ENCODE results near the gene FXYD7. TPM values are rescaled to one million over a fixed set of nuclear protein-coding genes. Genes with fewer than 3 reads are reported as not detected.
"Not testable (repeated sequence)": the region's sequence is repeated elsewhere in the genome, so short reads cannot be mapped to it uniquely, and the experiment has no call there.

The FXYD7 gene
- polyA plus RNA-seq, 1 donor (not counting 4 experiments of a cell fraction or from before 2014, with no cell fraction given), result not detected

GRCh38 chr19:35151273-35152065 is 8.4 kb downstream of the FXYD7 start:
- Histone ChIP-seq H3K4me1 (ENCODE audit: control insufficient read depth, extremely low read depth, insufficient read depth, low read length) (peaks cover 19% of the 10 kb centered on the region), H3K4me2 (ENCODE audit: control insufficient read depth, extremely low read depth, insufficient read depth, low read depth, low read length) (no peak overlapping the region), H4K20me1 (ENCODE audit: control insufficient read depth, extremely low read depth, insufficient read depth, low read length) (no peaks in the 10 kb centered on the region), H3K27me3 (ENCODE audit: control insufficient read depth, extremely low read depth, insufficient read depth, low read length) (no peaks in the 10 kb centered on the region), H3K79me2 (ENCODE audit: control insufficient read depth, insufficient read depth, low read length) (peaks cover 20% of the 10 kb centered on the region), H3K9me1 (ENCODE audit: control insufficient read depth, extremely low read depth, insufficient read depth, low read length) (no peaks in the 10 kb centered on the region), H3K9ac (ENCODE audit: control insufficient read depth, extremely low read depth, insufficient read depth, low read length) (no peak overlapping the region), H3K36me3 (ENCODE audit: control insufficient read depth in 2 of 2, extremely low read depth in 1 of 2, insufficient read depth in 2 of 2, low read length in 2 of 2) (peaks cover 0 to 3% of the 10 kb centered on the region in 2 experiments), H3K27ac (ENCODE audit: control insufficient read depth, insufficient read depth, low read length) (no peak overlapping the region), H2AFZ (ENCODE audit: control insufficient read depth, low read length) (no peak overlapping the region), H3K9me3 (ENCODE audit: control insufficient read depth, low read depth, low read length) (no peaks in the 10 kb centered on the region), H3K4me3 (ENCODE audit: control insufficient read depth in 2 of 3, extremely low read depth in 1 of 3, insufficient read depth in 2 of 3, low read depth in 1 of 3, low read length in 3 of 3) (no peak overlapping the region)
- DNase-seq (ENCODE audit: low read depth, low spot score) (no peak), FAIRE-seq (no peak)
- TF ChIP-seq EZH2 (IDR thresholded peaks at IDR 0.05; ENCODE audit: low read length), result no peak
- TF ChIP-seq, protein P1, sequence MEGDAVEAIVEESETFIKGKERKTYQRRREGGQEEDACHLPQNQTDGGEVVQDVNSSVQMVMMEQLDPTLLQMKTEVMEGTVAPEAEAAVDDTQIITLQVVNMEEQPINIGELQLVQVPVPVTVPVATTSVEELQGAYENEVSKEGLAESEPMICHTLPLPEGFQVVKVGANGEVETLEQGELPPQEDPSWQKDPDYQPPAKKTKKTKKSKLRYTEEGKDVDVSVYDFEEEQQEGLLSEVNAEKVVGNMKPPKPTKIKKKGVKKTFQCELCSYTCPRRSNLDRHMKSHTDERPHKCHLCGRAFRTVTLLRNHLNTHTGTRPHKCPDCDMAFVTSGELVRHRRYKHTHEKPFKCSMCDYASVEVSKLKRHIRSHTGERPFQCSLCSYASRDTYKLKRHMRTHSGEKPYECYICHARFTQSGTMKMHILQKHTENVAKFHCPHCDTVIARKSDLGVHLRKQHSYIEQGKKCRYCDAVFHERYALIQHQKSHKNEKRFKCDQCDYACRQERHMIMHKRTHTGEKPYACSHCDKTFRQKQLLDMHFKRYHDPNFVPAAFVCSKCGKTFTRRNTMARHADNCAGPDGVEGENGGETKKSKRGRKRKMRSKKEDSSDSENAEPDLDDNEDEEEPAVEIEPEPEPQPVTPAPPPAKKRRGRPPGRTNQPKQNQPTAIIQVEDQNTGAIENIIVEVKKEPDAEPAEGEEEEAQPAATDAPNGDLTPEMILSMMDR (optimal IDR thresholded peaks at IDR 0.05 in 1 of 3, IDR thresholded peaks at IDR 0.05 in 1 of 3, conservative IDR thresholded peaks at IDR 0.05 in 1 of 3; ENCODE audit: extremely low read depth in 1 of 3, insufficient read depth in 2 of 3, low read length in 3 of 3), result no peak
- dilution Hi-C loops (cut with MboI; ENCODE audit: extremely low pct_ligation_motif_present, low sequenced_read_pairs), result no loop called here

DNA sequence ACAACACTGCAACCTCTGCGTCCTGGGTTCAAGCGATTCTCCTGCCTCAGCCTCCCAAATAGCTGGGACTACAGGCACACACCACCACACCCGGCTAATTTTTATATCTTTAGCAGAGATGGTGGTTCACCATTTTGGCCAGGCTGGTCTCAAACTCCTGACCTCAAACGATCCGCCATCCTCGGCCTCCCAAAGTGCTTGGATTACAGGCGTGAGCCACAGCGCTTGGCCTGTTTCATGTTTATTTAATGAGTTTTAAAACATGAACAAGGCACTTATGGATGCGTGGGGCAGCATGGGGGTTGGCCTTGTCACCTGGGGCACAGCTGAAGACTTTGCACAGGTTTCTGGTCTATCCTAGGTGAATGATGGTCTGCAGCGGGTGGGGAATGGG is 10.1 kb downstream of the FXYD7 start:
- H3K9me1 ChIP-seq (ENCODE audit: control insufficient read depth, extremely low read depth, insufficient read depth, low read length); H3K27me3 ChIP-seq (ENCODE audit: control insufficient read depth, extremely low read depth, insufficient read depth, low read length); DNase-seq (ENCODE audit: low read depth, low spot score); H3K9ac ChIP-seq (ENCODE audit: control insufficient read depth, extremely low read depth, insufficient read depth, low read length); dilution Hi-C loops (cut with MboI; ENCODE audit: extremely low pct_ligation_motif_present, low sequenced_read_pairs); H3K9me3 ChIP-seq (ENCODE audit: control insufficient read depth, low read depth, low read length); FAIRE-seq; H4K20me1 ChIP-seq (ENCODE audit: control insufficient read depth, extremely low read depth, insufficient read depth, low read length); H3K27ac ChIP-seq (ENCODE audit: control insufficient read depth, insufficient read depth, low read length); H3K4me2 ChIP-seq (ENCODE audit: control insufficient read depth, extremely low read depth, insufficient read depth, low read depth, low read length); H3K4me3 ChIP-seq (ENCODE audit: control insufficient read depth in 2 of 3, extremely low read depth in 1 of 3, insufficient read depth in 2 of 3, low read depth in 1 of 3, low read length in 3 of 3); H2AFZ ChIP-seq (ENCODE audit: control insufficient read depth, low read length): not testable (repeated sequence)
- Histone ChIP-seq H3K79me2 (ENCODE audit: control insufficient read depth, insufficient read depth, low read length) (peaks cover 34% of the 10 kb centered on the region), H3K4me1 (ENCODE audit: control insufficient read depth, extremely low read depth, insufficient read depth, low read length) (peaks cover 20% of the 10 kb centered on the region), H3K36me3 (ENCODE audit: control insufficient read depth in 2 of 2, extremely low read depth in 1 of 2, insufficient read depth in 2 of 2, low read length in 2 of 2) (peaks cover 8 to 17% of the 10 kb centered on the region in 2 experiments)
